Measurements from ENCODE around the gene NDUFA3.

GRCh38 chr19:54128796-54129616 lies 26.4 kb downstream of the NDUFA3 start:
- TF ChIP-seq EZH2phosphoT487 (IDR thresholded peaks at IDR 0.05; ENCODE audit: borderline replicate concordance, low read depth, low read length): no peak
- TF ChIP-seq, protein P1, sequence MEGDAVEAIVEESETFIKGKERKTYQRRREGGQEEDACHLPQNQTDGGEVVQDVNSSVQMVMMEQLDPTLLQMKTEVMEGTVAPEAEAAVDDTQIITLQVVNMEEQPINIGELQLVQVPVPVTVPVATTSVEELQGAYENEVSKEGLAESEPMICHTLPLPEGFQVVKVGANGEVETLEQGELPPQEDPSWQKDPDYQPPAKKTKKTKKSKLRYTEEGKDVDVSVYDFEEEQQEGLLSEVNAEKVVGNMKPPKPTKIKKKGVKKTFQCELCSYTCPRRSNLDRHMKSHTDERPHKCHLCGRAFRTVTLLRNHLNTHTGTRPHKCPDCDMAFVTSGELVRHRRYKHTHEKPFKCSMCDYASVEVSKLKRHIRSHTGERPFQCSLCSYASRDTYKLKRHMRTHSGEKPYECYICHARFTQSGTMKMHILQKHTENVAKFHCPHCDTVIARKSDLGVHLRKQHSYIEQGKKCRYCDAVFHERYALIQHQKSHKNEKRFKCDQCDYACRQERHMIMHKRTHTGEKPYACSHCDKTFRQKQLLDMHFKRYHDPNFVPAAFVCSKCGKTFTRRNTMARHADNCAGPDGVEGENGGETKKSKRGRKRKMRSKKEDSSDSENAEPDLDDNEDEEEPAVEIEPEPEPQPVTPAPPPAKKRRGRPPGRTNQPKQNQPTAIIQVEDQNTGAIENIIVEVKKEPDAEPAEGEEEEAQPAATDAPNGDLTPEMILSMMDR (conservative IDR thresholded peaks at IDR 0.05; ENCODE audit: low read length): no peak

Data from OCI-LY7 (cell line).